ENCODE data around the gene TRMT1.

TRMT1 gene

GRCh38 chr19:13150187-13150930 is 33.8 kb upstream of the TRMT1 start, which contains the start of the genes IER2 and STX10:
IER2 (plus strand) TSS chr19:13150411; CDS start chr19:13153187, 2,776 bp downstream.
STX10 (minus strand) TSS chr19:13150375; CDS start chr19:13150173, 202 bp downstream.
- DNase-seq = peak; percentile 97

- DNase-seq = peak; percentile 81
Observed at GRCh38 chr19:13149628-13150186, 33.2 kb upstream of the TRMT1 start.

GRCh38 chr19:13149173-13149627 is 32.7 kb upstream of the TRMT1 start:
- peak; percentile 78 for DNase-seq

GRCh38 chr19:13146763-13147563 is 30.4 kb upstream of the TRMT1 start:
- DNase-seq = peak; percentile 18

- DNase-seq = no peak
Observed at GRCh38 chr19:13139633-13140311, 23.2 kb upstream of the TRMT1 start.

- no peak for DNase-seq
Observed at GRCh38 chr19:13138916-13139198, 22.3 kb upstream of the TRMT1 start.

GRCh38 chr19:13138171-13138915 is 21.8 kb upstream of the TRMT1 start:
- no peak for DNase-seq

- DNase-seq = no peak
Observed at GRCh38 chr19:13137290-13137794, 20.8 kb upstream of the TRMT1 start.

- DNase-seq = no peak
Observed at GRCh38 chr19:13135068-13136062, 18.8 kb upstream of the TRMT1 start.

- no peak for DNase-seq
Observed at GRCh38 chr19:13134626-13135025, 18.1 kb upstream of the TRMT1 start.

- no peak for DNase-seq
Observed at GRCh38 chr19:13133241-13133870, 16.8 kb upstream of the TRMT1 start.

GRCh38 chr19:13132471-13133180 is 16.1 kb upstream of the TRMT1 start:
- no peak for DNase-seq

GRCh38 chr19:13130886-13131490 is 14.4 kb upstream of the TRMT1 start:
- peak; percentile 26 for DNase-seq

GRCh38 chr19:13129384-13129783 is 12.8 kb upstream of the TRMT1 start:
- no peak for DNase-seq

- DNase-seq = no peak
Observed at GRCh38 chr19:13128583-13128982, 12.0 kb upstream of the TRMT1 start.

GRCh38 chr19:13127811-13128575 is 11.5 kb upstream of the TRMT1 start:
- DNase-seq = no peak

- DNase-seq = no peak
Observed at GRCh38 chr19:13127051-13127450, 10.5 kb upstream of the TRMT1 start.

Measured in NCI-H69 (cell line).